Neural progenitor cell (in vitro differentiated cells): ENCODE results near the gene PLEKHG4B.

Experiments used
- CTCF ChIP-seq: fragments of 200-600 bp; sonication (generic); IDR thresholded peaks from 2 replicates; pipeline ENCODE4 v1.5.1; 2017; ENCODE audit warnings: antibody characterized with exemption, mild to moderate bottlenecking
- EZH2 ChIP-seq: fragments of 200-600 bp; sonication (generic); IDR thresholded peaks from 2 replicates; pipeline ENCODE4 v1.6.1; 2017; ENCODE audit warnings: antibody characterized with exemption, mild to moderate bottlenecking, moderate library complexity

GRCh38 chr5:85334-85995 lies 6.5 kb upstream of the PLEKHG4B start:
- no peak for TF ChIP-seq CTCF
- no peak for TF ChIP-seq EZH2
